ENCODE data around the gene TMOD1. TPM values are rescaled to one million over a fixed set of nuclear protein-coding genes. Genes with fewer than 3 reads are reported as not detected.

Gene TMOD1
- total RNA-seq, 1 donor from 2014 or later = 10.1 TPM

DNA sequence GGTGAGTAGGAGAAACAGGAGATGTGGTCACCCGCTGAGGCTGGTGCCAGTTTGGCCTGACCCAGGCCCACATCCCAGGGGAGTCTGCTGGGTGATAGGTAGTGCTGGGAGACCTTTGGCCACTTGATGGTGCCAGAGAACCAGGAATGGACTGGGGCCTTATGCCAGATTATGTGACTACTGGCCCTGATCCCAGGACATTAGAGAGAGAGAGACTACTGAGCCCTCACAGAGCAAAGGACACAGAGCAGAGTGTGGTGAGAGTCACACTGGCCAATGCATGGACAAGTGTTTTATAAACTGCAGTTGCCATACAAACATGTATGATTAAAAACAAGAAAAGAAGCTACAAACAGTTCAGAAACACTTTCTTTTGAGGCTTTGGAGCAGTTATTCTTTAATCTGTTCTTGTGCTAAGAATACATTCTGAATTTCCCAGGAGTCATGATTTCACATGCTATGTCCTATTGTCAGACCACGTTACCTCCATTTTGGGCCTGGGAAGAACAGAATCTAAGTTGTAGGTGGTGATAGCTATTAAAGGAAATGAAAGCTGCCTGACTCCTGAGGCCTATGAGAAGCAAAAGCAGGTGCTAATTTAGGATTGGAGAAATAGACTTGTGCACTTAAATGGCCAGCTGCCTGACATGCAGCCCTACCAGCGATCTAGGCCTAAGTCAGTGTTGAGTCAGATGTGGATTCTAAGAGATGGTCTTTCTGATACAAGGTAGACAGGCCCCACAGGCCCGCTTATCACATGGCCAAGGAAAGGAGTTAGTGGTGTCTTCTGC lies 32.6 kb upstream of the TMOD1 start:
- TF ChIP-seq, protein P1, sequence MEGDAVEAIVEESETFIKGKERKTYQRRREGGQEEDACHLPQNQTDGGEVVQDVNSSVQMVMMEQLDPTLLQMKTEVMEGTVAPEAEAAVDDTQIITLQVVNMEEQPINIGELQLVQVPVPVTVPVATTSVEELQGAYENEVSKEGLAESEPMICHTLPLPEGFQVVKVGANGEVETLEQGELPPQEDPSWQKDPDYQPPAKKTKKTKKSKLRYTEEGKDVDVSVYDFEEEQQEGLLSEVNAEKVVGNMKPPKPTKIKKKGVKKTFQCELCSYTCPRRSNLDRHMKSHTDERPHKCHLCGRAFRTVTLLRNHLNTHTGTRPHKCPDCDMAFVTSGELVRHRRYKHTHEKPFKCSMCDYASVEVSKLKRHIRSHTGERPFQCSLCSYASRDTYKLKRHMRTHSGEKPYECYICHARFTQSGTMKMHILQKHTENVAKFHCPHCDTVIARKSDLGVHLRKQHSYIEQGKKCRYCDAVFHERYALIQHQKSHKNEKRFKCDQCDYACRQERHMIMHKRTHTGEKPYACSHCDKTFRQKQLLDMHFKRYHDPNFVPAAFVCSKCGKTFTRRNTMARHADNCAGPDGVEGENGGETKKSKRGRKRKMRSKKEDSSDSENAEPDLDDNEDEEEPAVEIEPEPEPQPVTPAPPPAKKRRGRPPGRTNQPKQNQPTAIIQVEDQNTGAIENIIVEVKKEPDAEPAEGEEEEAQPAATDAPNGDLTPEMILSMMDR (IDR thresholded peaks at IDR 0.05; ENCODE audit: unreplicated experiment) = peak; percentile 81
- Mint-ChIP-seq H3K36me3 (ENCODE audit: insufficient read depth) (peaks cover 2% of the 10 kb centered on the region), H3K4me1 (ENCODE audit: low read depth) (no peaks in the 10 kb centered on the region), H3K4me3 (ENCODE audit: low read depth) (no peak overlapping the region), H3K27me3 (no peaks in the 10 kb centered on the region), H3K27ac (no peak overlapping the region), H3K9me3 (ENCODE audit: low read depth) (no peaks in the 10 kb centered on the region)
- peak; percentile 52 for DNase-seq (ENCODE audit: low spot score, unreplicated experiment)

DNA sequence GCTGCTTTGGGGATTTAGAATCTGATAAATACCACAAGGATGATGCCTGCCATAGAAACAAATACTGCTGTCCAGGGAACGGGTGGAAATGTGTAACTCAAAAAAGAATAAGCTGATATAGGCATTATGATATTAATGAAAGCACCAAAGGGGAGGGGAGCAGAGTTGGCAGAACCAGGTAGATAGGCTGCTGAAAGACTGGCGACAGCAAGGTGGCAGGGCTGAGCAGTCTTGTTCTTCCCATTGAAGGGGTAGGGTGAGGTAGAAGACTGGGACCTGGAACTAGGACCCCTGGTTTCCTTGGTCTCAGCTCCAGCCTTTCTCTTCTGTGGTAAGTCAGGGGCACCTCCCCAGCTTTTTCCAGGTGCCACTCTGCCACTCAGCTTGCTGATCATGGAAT lies 31.4 kb upstream of the TMOD1 start:
- Mint-ChIP-seq H3K4me1 (ENCODE audit: low read depth) (no peaks in the 10 kb centered on the region), H3K4me3 (ENCODE audit: low read depth) (no peak overlapping the region), H3K36me3 (ENCODE audit: insufficient read depth) (peaks cover 5% of the 10 kb centered on the region), H3K27me3 (no peaks in the 10 kb centered on the region), H3K9me3 (ENCODE audit: low read depth) (no peaks in the 10 kb centered on the region), H3K27ac (no peak overlapping the region)
- no peak for DNase-seq (ENCODE audit: low spot score, unreplicated experiment)
- TF ChIP-seq, protein P1 (IDR thresholded peaks at IDR 0.05; ENCODE audit: unreplicated experiment) = peak; percentile 19

DNA sequence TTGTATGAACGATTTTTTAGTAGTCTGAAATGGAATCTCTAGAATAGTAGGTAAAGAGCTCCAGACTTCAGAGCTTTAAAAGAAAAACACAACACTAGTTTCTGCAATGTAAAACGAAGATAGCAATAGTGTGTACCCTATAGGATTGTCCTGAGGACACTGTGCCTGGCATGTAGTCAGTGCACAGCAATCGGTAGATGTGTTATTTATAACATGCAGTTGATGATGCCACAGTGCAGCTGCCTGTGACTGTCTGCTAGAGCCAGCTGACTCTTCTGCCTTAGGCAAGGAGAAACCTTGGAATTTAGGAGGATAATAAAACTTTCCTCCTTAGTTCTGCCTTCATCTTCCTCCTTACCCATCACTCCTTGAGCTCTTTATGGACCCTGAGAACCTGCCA lies 27.7 kb upstream of the TMOD1 start:
- H3K9me3 Mint-ChIP-seq (ENCODE audit: low read depth) = no peaks in the 10 kb centered on the region
- TF ChIP-seq, protein P1 (IDR thresholded peaks at IDR 0.05; ENCODE audit: unreplicated experiment) = no peak

DNA sequence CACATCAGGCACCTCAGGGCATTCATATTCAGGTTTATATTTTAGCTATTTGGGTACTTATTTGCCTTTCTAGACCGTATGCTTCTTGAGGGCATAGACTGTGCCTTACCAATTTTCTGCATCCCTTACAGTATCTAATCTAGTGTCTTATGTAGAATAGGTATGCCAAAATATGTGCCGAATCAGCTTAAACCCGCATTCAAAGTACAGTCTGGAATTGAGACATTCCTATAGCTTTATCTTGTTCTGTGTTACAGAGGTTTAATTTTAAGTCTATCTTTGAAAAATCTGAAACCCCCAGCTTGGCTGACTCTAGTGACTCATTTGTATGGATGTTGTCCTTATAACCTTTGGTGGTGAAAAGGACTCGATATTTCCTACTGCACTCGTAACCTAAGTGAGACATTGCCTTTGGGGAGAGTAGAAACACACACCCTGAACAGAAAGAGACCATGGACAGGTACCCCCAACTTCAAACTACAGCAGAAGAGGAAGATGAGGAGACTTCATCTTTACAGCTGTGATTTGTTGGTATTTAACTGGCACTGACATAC lies 27.0 kb upstream of the TMOD1 start:
- no peak for DNase-seq (ENCODE audit: low spot score, unreplicated experiment)
- Mint-ChIP-seq H3K4me3 (ENCODE audit: low read depth) (no peak overlapping the region), H3K4me1 (ENCODE audit: low read depth) (no peaks in the 10 kb centered on the region), H3K36me3 (ENCODE audit: insufficient read depth) (peaks cover 8% of the 10 kb centered on the region), H3K27ac (no peak overlapping the region), H3K27me3 (no peaks in the 10 kb centered on the region), H3K9me3 (ENCODE audit: low read depth) (no peaks in the 10 kb centered on the region)
- TF ChIP-seq, protein P1 (IDR thresholded peaks at IDR 0.05; ENCODE audit: unreplicated experiment) = no peak

More for the DNA sequence above, 27.7 kb upstream of the TMOD1 start:
- H3K36me3 Mint-ChIP-seq (ENCODE audit: insufficient read depth) = peaks cover 8% of the 10 kb centered on the region
- no peak overlapping the region for H3K4me3 Mint-ChIP-seq (ENCODE audit: low read depth)
- H3K4me1 Mint-ChIP-seq (ENCODE audit: low read depth) = no peaks in the 10 kb centered on the region
- no peak overlapping the region for H3K27ac Mint-ChIP-seq
- no peak for DNase-seq (ENCODE audit: low spot score, unreplicated experiment)
- no peaks in the 10 kb centered on the region for H3K27me3 Mint-ChIP-seq

DNA sequence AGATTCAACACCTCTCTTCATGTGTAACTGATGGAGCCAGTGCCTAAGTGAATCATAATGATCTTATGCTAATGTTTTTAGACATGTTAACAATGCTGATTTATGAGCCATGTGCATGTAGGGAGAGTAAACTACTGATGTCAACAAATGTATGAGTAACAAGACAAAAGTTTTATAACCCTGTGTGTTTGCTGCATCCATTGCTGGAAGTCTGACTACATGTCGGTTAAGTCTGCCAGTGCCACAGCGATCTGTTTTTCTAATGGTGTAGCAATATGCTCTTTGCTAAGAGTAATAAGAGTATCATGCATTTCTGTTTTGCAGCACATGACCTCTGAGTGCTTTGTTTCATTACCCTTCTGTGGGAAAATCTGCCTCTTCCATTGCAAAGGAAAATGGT lies 26.4 kb upstream of the TMOD1 start:
- no peaks in the 10 kb centered on the region for H3K4me1 Mint-ChIP-seq (ENCODE audit: low read depth)
- no peaks in the 10 kb centered on the region for H3K27me3 Mint-ChIP-seq
- H3K4me3 Mint-ChIP-seq (ENCODE audit: low read depth) = no peak overlapping the region
- DNase-seq (ENCODE audit: low spot score, unreplicated experiment) = no peak
- TF ChIP-seq, protein P1 (IDR thresholded peaks at IDR 0.05; ENCODE audit: unreplicated experiment) = no peak
- peaks cover 8% of the 10 kb centered on the region for H3K36me3 Mint-ChIP-seq (ENCODE audit: insufficient read depth)
- H3K9me3 Mint-ChIP-seq (ENCODE audit: low read depth) = no peaks in the 10 kb centered on the region
- H3K27ac Mint-ChIP-seq = no peak overlapping the region

Data from progenitor cell of endocrine pancreas (in vitro differentiated cells).